ENCODE results near the gene FBXO8.

Gene FBXO8

GRCh38 chr4:174204164-174204831 lies 79.2 kb downstream of the FBXO8 start:
- DNase-seq, result no peak

GRCh38 chr4:174201871-174202270 lies 81.6 kb downstream of the FBXO8 start:
- no peak for DNase-seq

DNA sequence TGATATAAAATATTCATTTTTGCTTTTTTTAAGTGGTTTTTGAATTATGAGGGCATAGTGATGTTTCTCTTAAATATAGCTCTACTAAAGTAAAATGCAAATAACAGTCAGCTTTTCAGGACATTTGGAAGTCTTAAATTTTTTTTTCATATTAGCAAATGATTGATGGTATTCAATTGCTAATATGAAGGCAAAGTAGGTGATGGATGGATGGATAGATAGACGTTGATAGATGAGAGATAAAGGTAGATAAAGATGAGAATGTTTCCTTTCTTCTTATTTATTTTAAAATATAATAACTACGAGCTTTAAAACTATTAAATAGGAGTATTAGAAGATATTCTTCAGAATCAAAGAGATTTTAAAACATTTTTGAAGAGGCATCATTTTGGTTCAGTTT lies 83.7 kb downstream of the FBXO8 start:
- DNase-seq, result no peak

GRCh38 chr4:174198828-174199227 lies 84.6 kb downstream of the FBXO8 start:
- no peak for DNase-seq

GRCh38 chr4:174198396-174198795 lies 85.1 kb downstream of the FBXO8 start:
- no peak for DNase-seq

- no peak for DNase-seq
Observed at GRCh38 chr4:174193438-174194374, 89.8 kb downstream of the FBXO8 start.

- DNase-seq, result no peak
Observed at GRCh38 chr4:174192943-174193342, 90.5 kb downstream of the FBXO8 start.

GRCh38 chr4:174190832-174191500 lies 92.5 kb downstream of the FBXO8 start:
- DNase-seq, result no peak

DNA sequence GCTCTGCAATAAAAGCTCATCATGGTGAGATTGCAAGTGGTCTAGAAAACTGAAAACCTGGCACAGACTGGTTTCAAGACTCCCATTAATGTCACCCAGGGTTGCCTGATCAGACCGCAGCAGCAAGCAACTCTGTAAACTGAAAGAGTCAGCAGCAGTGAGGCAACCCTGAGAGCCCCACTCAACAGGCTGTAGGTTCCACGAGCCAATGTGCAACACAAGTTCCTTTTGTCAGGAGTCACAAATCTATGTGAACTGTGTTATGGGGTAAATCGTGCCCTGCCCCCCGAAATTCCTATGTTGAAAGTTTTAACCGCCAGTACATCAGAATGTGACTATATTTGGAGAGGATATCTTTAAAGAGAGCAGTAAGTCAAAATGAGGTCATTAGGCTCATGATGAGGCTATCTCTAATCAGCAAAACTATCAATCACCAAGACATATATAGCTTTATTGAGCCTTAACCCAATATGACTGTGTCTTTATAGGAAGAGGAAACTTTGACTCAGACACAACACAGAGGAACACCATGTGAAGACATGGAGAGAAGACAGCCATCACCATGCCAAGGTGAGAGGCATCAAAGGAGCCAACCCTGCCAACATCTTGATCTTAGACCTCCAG lies 94.0 kb downstream of the FBXO8 start:
- no peak for DNase-seq

Measured in CD4-positive, alpha-beta T cell treated with Interleukin-21 for 1 hour (primary cell).